Upper lobe of left lung (tissue), 4 donors: ENCODE measurements around the gene KNTC1.

Experiments used
- EP300 ChIP-seq, 4 donors: sonication (generic); formaldehyde crosslinking; IDR thresholded peaks; one replicate each; pipeline ENCODE4 v1.5.1; 2017; ENCODE audit warnings: antibody characterized with exemption in 4 of 4, control low read depth in 2 of 4
- TF ChIP-seq, protein P1 (sequence below), 6 experiments: fragments of 450-650 bp in 4 of 6; fragments of 200-600 bp in 2 of 6; sonication (generic) in 2 of 6; IDR thresholded peaks; one replicate each; pipeline ENCODE4 v1.5.1; 2016 to 2019; ENCODE audit warnings: antibody characterized with exemption in 6 of 6

DNA sequence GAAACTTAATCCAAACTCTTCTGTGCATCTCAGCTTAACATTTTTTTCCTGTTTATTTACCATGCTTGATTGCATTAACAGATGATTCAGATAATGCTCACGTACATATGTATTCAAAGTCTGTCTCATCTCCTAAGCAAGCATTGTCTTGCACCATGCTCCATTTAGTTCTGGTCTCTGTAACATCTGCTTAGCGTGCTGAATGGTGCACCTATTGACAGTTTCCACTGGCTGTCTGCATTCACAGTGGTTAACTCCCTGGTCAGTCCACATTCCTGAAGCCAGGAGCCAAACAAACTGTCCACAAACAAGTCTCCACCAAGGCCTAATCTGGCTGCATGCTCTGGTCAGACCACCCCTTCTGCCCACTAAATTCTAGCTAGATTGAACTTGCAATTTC is 83.9 kb downstream of the KNTC1 start:
- no peak for TF ChIP-seq EP300 (IDR thresholded peaks at IDR 0.05)
- TF ChIP-seq, protein P1, sequence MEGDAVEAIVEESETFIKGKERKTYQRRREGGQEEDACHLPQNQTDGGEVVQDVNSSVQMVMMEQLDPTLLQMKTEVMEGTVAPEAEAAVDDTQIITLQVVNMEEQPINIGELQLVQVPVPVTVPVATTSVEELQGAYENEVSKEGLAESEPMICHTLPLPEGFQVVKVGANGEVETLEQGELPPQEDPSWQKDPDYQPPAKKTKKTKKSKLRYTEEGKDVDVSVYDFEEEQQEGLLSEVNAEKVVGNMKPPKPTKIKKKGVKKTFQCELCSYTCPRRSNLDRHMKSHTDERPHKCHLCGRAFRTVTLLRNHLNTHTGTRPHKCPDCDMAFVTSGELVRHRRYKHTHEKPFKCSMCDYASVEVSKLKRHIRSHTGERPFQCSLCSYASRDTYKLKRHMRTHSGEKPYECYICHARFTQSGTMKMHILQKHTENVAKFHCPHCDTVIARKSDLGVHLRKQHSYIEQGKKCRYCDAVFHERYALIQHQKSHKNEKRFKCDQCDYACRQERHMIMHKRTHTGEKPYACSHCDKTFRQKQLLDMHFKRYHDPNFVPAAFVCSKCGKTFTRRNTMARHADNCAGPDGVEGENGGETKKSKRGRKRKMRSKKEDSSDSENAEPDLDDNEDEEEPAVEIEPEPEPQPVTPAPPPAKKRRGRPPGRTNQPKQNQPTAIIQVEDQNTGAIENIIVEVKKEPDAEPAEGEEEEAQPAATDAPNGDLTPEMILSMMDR (IDR thresholded peaks at IDR 0.05), result no peak
